LNCaP clone FGC (cell line): ENCODE measurements around the gene COX8C.
A peak's percentile ranks its signal among the peaks of the same experiment; 100 is the strongest.

Experiments
- DNase-seq: peaks from one replicate; pipeline ENCODE4 v3.0.0-alpha.2; 2011; ENCODE audit warnings: low read depth
- H3K4me3 ChIP-seq: 2 replicates; pipeline ENCODE4 v1.5.1; 2011; ENCODE audit warnings: mild to moderate bottlenecking, low read depth, low read length, control low read depth
- TF ChIP-seq, protein P1 (sequence below): IDR thresholded peaks from 2 replicates; pipeline ENCODE4 v1.5.1; 2012; ENCODE audit warnings: mild to moderate bottlenecking; ENCODE audit not compliant: control insufficient read depth, insufficient read depth; ENCODE audit errors: extremely low read depth

Gene COX8C

DNA sequence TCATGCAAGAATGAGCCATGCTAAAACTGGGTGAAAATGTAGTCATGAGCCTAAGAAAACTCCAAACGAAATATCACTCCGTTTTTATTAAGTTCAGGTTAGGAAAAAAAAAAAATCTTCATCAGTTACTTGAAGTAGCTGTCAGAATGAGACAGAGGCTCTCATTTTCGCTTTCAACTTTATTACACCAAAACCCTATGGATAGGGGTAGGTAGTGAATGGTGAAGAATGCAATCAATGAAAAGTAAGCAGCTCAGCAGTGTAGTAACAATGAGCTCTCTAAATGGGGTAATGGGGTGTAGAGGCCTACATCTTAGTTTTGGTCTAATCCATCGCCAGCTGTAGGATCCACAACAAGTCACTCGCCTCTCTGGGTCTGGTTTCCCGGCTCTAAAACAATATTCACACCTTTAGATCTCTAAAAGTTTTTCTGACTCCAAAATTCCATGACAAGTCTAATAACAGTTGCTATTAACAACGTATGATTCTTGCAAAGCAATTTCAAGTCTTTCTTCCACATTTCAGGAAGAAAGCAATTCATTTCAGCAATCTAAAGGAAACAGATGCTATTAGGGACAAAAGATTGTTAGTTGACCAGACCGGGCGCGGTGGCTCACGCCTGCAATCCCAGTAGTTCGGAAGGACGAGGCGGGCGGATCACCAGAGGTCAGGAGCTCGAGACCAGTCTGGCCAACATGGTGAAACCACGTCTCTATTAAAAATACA, 15.8 kb upstream of the COX8C start:
- TF ChIP-seq, protein P1, sequence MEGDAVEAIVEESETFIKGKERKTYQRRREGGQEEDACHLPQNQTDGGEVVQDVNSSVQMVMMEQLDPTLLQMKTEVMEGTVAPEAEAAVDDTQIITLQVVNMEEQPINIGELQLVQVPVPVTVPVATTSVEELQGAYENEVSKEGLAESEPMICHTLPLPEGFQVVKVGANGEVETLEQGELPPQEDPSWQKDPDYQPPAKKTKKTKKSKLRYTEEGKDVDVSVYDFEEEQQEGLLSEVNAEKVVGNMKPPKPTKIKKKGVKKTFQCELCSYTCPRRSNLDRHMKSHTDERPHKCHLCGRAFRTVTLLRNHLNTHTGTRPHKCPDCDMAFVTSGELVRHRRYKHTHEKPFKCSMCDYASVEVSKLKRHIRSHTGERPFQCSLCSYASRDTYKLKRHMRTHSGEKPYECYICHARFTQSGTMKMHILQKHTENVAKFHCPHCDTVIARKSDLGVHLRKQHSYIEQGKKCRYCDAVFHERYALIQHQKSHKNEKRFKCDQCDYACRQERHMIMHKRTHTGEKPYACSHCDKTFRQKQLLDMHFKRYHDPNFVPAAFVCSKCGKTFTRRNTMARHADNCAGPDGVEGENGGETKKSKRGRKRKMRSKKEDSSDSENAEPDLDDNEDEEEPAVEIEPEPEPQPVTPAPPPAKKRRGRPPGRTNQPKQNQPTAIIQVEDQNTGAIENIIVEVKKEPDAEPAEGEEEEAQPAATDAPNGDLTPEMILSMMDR: no peak
- DNase-seq: no peak
- peak overlapping the region; percentile 59 for H3K4me3 ChIP-seq

DNA sequence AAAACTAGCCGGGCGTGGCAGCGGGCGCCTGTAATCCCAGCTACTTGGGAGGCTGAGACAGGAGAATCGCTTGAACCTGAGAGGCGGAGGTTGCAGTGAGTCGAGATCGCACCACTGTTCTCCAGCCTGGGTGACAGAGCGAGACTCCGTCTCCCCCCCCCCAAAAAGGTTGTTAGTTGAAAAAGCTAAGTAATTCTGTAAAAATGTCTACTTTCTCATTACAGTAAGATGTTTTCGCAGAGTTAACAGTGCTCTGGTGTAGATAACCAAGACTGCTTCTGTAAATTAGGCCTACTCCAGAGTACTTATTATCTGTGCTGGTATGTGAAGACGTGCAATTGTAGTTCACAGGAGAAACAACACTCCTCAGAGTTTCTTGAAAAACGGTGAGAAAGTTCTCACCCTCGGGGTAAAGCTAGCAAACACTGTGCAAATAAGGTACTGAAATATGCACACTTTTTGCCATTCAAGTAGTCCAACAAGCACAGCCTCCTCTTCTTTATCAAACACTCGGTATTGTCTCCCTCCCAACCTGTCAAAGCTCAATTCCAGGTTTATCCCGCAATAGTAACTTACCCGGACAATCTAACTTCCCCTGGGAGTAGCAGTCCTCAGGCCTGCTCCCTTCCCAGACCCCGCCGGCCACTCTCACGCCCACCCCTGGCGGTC, 15.1 kb upstream of the COX8C start:
- DNase-seq: no peak
- TF ChIP-seq, protein P1: no peak
- H3K4me3 ChIP-seq: peak overlapping the region; percentile 59

DNA sequence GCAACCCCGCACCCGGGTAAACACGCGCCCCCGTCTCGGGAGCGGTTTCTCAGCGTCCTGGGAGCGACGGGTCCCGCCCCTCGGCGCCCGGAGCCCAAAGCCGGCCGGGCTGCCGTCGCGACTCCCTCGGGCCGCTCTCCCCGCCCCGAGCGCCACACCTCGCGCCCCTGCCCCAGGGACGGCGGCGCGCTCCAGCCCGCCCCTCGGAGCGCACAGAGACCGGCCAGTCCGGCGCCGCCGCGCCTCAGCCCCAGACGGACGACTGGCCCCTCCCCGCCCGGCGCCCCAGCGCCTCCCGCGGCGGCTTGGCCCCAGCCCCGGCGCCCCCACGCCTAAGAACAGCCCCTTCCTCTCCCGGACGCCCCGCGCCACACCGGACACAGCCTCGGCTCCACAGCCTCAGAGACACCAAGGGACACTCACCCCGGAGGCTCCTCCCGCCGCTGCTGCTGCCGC, 14.6 kb upstream of the COX8C start:
- no peak for DNase-seq
- H3K4me3 ChIP-seq: peak overlapping the region; percentile 59

DNA sequence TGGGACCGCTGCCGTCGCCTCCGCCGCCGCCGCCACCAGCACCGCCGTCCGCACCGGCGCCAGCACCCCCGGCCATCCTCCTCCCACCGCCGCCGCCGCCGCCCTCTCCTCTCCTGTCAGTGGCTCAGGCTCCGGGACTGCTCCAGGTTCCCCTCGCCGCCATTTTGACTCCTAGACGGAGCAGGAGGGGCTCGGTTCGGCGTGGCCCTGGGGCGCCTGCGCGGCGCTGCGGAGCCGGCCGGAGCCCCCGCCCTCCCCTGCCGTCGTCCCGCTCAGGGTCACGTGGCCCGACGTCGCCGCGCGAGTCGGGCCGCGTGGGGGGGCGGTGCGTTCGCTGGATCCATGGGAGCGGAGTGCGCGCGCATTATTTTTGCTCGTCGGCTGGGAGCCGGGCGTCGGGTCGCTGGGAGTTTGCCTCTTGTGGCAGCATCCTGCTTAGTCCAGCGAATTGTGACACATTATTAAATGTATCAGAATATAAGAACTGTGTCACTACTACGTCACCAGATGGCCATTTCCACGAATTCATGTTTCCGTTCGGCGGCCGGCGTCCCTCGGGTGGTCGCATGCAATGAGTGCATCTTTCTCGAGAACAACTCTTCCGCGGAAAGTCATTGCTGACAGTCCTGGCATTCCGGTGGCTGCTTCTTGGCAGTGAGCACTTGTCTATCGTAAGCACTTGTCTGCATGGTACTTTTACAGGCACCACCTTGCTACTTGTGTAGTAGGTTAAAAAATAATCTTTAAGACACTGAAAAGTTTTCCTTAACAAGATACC, 13.9 kb upstream of the COX8C start, which contains the start of gene BTBD7:
Gene BTBD7, minus strand, starts transcription at position 184 of the 778 bp plus-strand sequence. CDS start 36,985 bp downstream, outside the sequence.
- TF ChIP-seq, protein P1: peak; percentile 20; the same call in 1 of the 2 replicates
- peak within 1 kb of the TSS; percentile 59 for H3K4me3 ChIP-seq
- DNase-seq: peak; percentile 74

More for the DNA sequence above, 14.6 kb upstream of the COX8C start:
- TF ChIP-seq, protein P1: no peak

DNA sequence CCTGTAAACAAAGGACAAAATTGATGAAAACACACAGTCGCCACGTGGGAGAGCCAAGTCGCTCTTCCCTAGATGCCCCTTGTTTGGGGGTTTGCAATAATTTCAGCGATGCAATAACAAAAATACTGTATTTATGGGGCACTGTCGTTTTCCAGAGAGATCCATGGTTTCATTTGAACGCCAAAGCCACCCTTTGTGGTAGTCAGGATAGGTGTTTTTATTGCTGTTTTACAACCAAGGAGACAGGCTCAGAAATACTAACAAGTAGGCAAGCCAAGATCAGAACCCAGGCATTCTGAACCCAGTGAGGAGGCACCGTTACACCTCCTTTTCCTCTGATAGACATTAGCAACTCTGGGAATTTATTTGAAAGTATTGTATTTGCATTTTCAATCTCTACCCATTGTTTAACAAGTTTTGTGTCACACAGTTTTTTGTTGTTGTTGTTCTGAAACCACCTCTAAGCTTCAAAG, 13.3 kb upstream of the COX8C start:
- DNase-seq: no peak
- H3K4me3 ChIP-seq: peak overlapping the region; percentile 59
- TF ChIP-seq, protein P1: no peak

DNA sequence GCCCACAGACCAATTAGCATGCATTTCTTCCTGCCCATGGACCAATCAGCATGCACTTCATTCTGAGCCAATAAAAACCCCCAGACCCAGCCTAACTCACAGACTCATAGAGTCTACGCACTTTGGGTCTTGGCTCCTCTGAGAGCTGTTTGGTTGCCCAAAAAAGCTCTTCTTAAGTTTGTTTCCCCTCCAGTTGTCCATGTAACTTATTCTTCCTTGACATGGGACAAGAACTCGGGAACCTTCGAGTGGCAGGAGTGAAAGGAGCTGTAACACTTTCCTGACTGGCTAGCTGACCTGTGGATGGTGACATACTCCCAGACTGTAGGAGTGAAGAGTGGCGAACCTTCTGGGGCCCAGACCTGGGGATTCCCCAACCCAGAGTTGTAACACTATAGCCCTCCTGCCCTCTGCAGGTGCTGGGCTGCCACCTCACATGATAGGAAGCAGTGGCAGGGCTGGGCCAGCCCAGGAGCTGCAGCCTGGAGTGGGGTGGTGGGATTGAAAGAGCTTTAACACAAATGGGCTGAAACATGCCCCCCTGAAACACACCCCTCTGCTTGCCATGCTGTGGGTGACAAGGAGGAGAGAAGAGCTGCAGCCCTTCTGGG, 9.7 kb upstream of the COX8C start:
- DNase-seq: no peak
- TF ChIP-seq, protein P1: no peak

More for the DNA sequence above, 9.7 kb upstream of the COX8C start:
- H3K4me3 ChIP-seq: no peak overlapping the region
